GM18508 (cell line): ENCODE measurements around the gene TMEM269.

Source experiments
- ATAC-seq: cut with Tn5 transposase; IDR thresholded peaks from one replicate; pipeline ENCODE4 v1.9.1; 2021; ENCODE audit warnings: moderate number of reproducible peaks; ENCODE audit not compliant: insufficient read depth, unreplicated experiment

TMEM269 gene

GRCh38 chr1:42817440-42817767, 32.6 kb downstream of the TMEM269 start:
- ATAC-seq: no peak

- no peak for ATAC-seq
Observed at GRCh38 chr1:42817976-42818375, 33.2 kb downstream of the TMEM269 start.

- ATAC-seq: no peak
Observed at GRCh38 chr1:42820813-42821212, 36.0 kb downstream of the TMEM269 start.

GRCh38 chr1:42821690-42822089, 36.9 kb downstream of the TMEM269 start:
- no peak for ATAC-seq

- ATAC-seq: no peak
Observed at GRCh38 chr1:42822800-42823392, 38.1 kb downstream of the TMEM269 start.

GRCh38 chr1:42824481-42825035, 39.8 kb downstream of the TMEM269 start:
- ATAC-seq: no peak

- ATAC-seq: no peak
Observed at GRCh38 chr1:42825036-42825851, 40.5 kb downstream of the TMEM269 start.

- no peak for ATAC-seq
Observed at GRCh38 chr1:42830631-42831030, 45.8 kb downstream of the TMEM269 start.

GRCh38 chr1:42831273-42831672, 46.5 kb downstream of the TMEM269 start:
- ATAC-seq: no peak

- ATAC-seq: no peak
Observed at GRCh38 chr1:42832641-42833240, 48.0 kb downstream of the TMEM269 start.

GRCh38 chr1:42833981-42834380, 49.2 kb downstream of the TMEM269 start:
- ATAC-seq: no peak

- no peak for ATAC-seq
Observed at GRCh38 chr1:42834803-42835202, 50.0 kb downstream of the TMEM269 start.

- ATAC-seq: no peak
Observed at GRCh38 chr1:42835422-42835821, 50.6 kb downstream of the TMEM269 start.

GRCh38 chr1:42837709-42838108, 52.9 kb downstream of the TMEM269 start:
- no peak for ATAC-seq

- no peak for ATAC-seq
Observed at GRCh38 chr1:42838482-42839190, 53.8 kb downstream of the TMEM269 start.

GRCh38 chr1:42841010-42841409, 56.2 kb downstream of the TMEM269 start:
- no peak for ATAC-seq

- no peak for ATAC-seq
Observed at GRCh38 chr1:42841440-42842147, 56.8 kb downstream of the TMEM269 start.

- no peak for ATAC-seq
Observed at GRCh38 chr1:42844592-42845140, 59.9 kb downstream of the TMEM269 start.

- no peak for ATAC-seq
Observed at GRCh38 chr1:42845193-42845592, 60.4 kb downstream of the TMEM269 start.

GRCh38 chr1:42845866-42846256, 61.1 kb downstream of the TMEM269 start:
- no peak for ATAC-seq
